Effector CD8-positive, alpha-beta T cell (primary cell): ENCODE measurements around the gene ZSWIM5.
"Not testable (repeated sequence)": the region's sequence is repeated elsewhere in the genome, so short reads cannot be mapped to it uniquely, and the experiment has no call there.

Experiments
- DNase-seq: peaks from one replicate; lab custom pipeline; 2025; lab: John Stamatoyannopoulos, UW

Gene ZSWIM5

GRCh38 chr1:45205011-45205909, 1.1 kb downstream of the ZSWIM5 start:
- no peak for DNase-seq

- no peak for DNase-seq
These were observed 5.4 kb downstream of the ZSWIM5 start for GRCh38 chr1:45200906-45201500.

GRCh38 chr1:45200435-45200834, 6.0 kb downstream of the ZSWIM5 start:
- DNase-seq = no peak

GRCh38 chr1:45198185-45198584, 8.2 kb downstream of the ZSWIM5 start:
- no peak for DNase-seq

GRCh38 chr1:45196863-45197262, 9.5 kb downstream of the ZSWIM5 start:
- DNase-seq = no peak

GRCh38 chr1:45191418-45191783, 15.0 kb downstream of the ZSWIM5 start:
- DNase-seq = no peak

- no peak for DNase-seq
These were observed 18.7 kb downstream of the ZSWIM5 start for GRCh38 chr1:45187725-45188124.

- DNase-seq = not testable (repeated sequence)
These were observed 26.4 kb downstream of the ZSWIM5 start for GRCh38 chr1:45179918-45180519.

GRCh38 chr1:45177452-45177851, 29.0 kb downstream of the ZSWIM5 start:
- no peak for DNase-seq

- DNase-seq = no peak
These were observed 33.6 kb downstream of the ZSWIM5 start for GRCh38 chr1:45172764-45173163.

- DNase-seq = no peak
These were observed 34.4 kb downstream of the ZSWIM5 start for GRCh38 chr1:45172005-45172404.

- no peak for DNase-seq
These were observed 34.8 kb downstream of the ZSWIM5 start for GRCh38 chr1:45171575-45171974.

GRCh38 chr1:45170151-45170742, 36.2 kb downstream of the ZSWIM5 start:
- no peak for DNase-seq

GRCh38 chr1:45167947-45168346, 38.5 kb downstream of the ZSWIM5 start:
- DNase-seq = not testable (repeated sequence)

- DNase-seq = not testable (repeated sequence)
These were observed 42.1 kb downstream of the ZSWIM5 start for GRCh38 chr1:45164307-45164706.

GRCh38 chr1:45163111-45163510, 43.3 kb downstream of the ZSWIM5 start:
- DNase-seq = not testable (repeated sequence)

- DNase-seq = not testable (repeated sequence)
These were observed 44.1 kb downstream of the ZSWIM5 start for GRCh38 chr1:45162041-45163035.

GRCh38 chr1:45155957-45156356, 50.4 kb downstream of the ZSWIM5 start:
- DNase-seq = no peak

GRCh38 chr1:45155423-45155822, 51.0 kb downstream of the ZSWIM5 start:
- DNase-seq = no peak

GRCh38 chr1:45152126-45152525, 54.3 kb downstream of the ZSWIM5 start:
- no peak for DNase-seq

GRCh38 chr1:45148209-45148825, 58.1 kb downstream of the ZSWIM5 start:
- no peak for DNase-seq
